TTC549 (cell line): ENCODE data around the gene STAU1.
"Not testable (repeated sequence)": the region's sequence is repeated elsewhere in the genome, so short reads cannot be mapped to it uniquely, and the experiment has no call there.

Experiments used
- FAIRE-seq: peaks from 2 replicates; lab custom pipeline; 2012; peaks lifted over from hg19 to GRCh38; lab: Jason Lieb, UNC

The STAU1 gene

GRCh38 chr20:49165611-49166010 lies 22.5 kb downstream of the STAU1 start:
- FAIRE-seq = no peak

GRCh38 chr20:49163696-49164095 lies 24.4 kb downstream of the STAU1 start:
- no peak for FAIRE-seq

- FAIRE-seq = no peak
Measured at GRCh38 chr20:49161428-49162152, 26.5 kb downstream of the STAU1 start.

- no peak for FAIRE-seq
Measured at GRCh38 chr20:49160057-49160929, 27.8 kb downstream of the STAU1 start.

- FAIRE-seq = no peak
Measured at GRCh38 chr20:49157146-49157545, 31.0 kb downstream of the STAU1 start.

- no peak for FAIRE-seq
Measured at GRCh38 chr20:49156481-49156880, 31.7 kb downstream of the STAU1 start.

- FAIRE-seq = no peak
Measured at GRCh38 chr20:49151436-49151835, 36.7 kb downstream of the STAU1 start.

GRCh38 chr20:49149281-49150045 lies 38.7 kb downstream of the STAU1 start:
- FAIRE-seq = no peak

- no peak for FAIRE-seq
Measured at GRCh38 chr20:49148601-49149000, 39.5 kb downstream of the STAU1 start.

GRCh38 chr20:49147296-49147695 lies 40.8 kb downstream of the STAU1 start:
- FAIRE-seq = no peak

- no peak for FAIRE-seq
Measured at GRCh38 chr20:49146442-49147225, 41.5 kb downstream of the STAU1 start.

GRCh38 chr20:49140834-49141233 lies 47.3 kb downstream of the STAU1 start:
- no peak for FAIRE-seq

GRCh38 chr20:49140411-49140810 lies 47.7 kb downstream of the STAU1 start:
- FAIRE-seq = no peak

- FAIRE-seq = no peak
Measured at GRCh38 chr20:49138431-49138830, 49.7 kb downstream of the STAU1 start.

GRCh38 chr20:49136817-49137571 lies 51.1 kb downstream of the STAU1 start:
- FAIRE-seq = no peak

- not testable (repeated sequence) for FAIRE-seq
Measured at GRCh38 chr20:49134797-49135196, 53.3 kb downstream of the STAU1 start.

GRCh38 chr20:49133571-49133970 lies 54.6 kb downstream of the STAU1 start:
- no peak for FAIRE-seq

GRCh38 chr20:49132995-49133478 lies 55.1 kb downstream of the STAU1 start:
- peak; percentile 80 for FAIRE-seq

GRCh38 chr20:49123982-49124381 lies 64.2 kb downstream of the STAU1 start:
- no peak for FAIRE-seq

- no peak for FAIRE-seq
Measured at GRCh38 chr20:49122920-49123319, 65.2 kb downstream of the STAU1 start.

GRCh38 chr20:49119988-49120387 lies 68.1 kb downstream of the STAU1 start:
- FAIRE-seq = no peak
